Type B pancreatic cell (in vitro differentiated cells): ENCODE results near the gene XPR1. TPM values are rescaled to one million over a fixed set of nuclear protein-coding genes. Genes with fewer than 3 reads are reported as not detected.

Experiments
- DNase-seq: peaks from one replicate; pipeline ENCODE4 v3.0.0; 2021; ENCODE audit warnings: mixed read lengths; ENCODE audit not compliant: unreplicated experiment; ENCODE audit errors: extremely low spot score
- H3K27ac Mint-ChIP-seq: 2 replicates; pipeline ENCODE4 v1.8.0; 2021; ENCODE audit warnings: mild to moderate bottlenecking, mixed read lengths
- H3K27me3 Mint-ChIP-seq: 2 replicates; pipeline ENCODE4 v1.8.0; 2021; ENCODE audit warnings: mixed read lengths
- H3K36me3 Mint-ChIP-seq: 2 replicates; pipeline ENCODE4 v1.8.0; 2021; ENCODE audit warnings: mixed read lengths
- H3K4me1 Mint-ChIP-seq: one replicate; pipeline ENCODE4 v1.8.0; 2021; ENCODE audit warnings: mixed read lengths; ENCODE audit not compliant: unreplicated experiment
- H3K4me3 Mint-ChIP-seq: 2 replicates; pipeline ENCODE4 v1.8.0; 2021; ENCODE audit warnings: mild to moderate bottlenecking, mixed read lengths
- H3K9me3 Mint-ChIP-seq: 2 replicates; pipeline ENCODE4 v1.8.0; 2021; ENCODE audit warnings: mixed read lengths
- CTCF ChIP-seq: fragments of 200-600 bp; sonication (generic); conservative IDR thresholded peaks from 2 replicates; pipeline ENCODE4 v1.5.0; 2021; ENCODE audit warnings: antibody characterized with exemption, mild to moderate bottlenecking
- total RNA-seq: library from RNA; stranded (reverse); gene quantifications from 2 replicates; pipeline ENCODE4 v1.2.1, GENCODE V29; 2021; ENCODE audit warnings: low replicate concordance

The XPR1 gene
- total RNA-seq, 1 donor from 2014 or later: 48.5 TPM

- TF ChIP-seq CTCF: no peak
- Mint-ChIP-seq H3K27ac (no peak overlapping the region), H3K9me3 (no peaks in the 10 kb centered on the region), H3K4me3 (no peak overlapping the region), H3K36me3 (no peaks in the 10 kb centered on the region), H3K27me3 (peaks cover 16% of the 10 kb centered on the region), H3K4me1 (peaks cover 2% of the 10 kb centered on the region)
- DNase-seq: no peak
These were observed 274.7 kb downstream of the XPR1 start for GRCh38 chr1:180906511-180906910.

GRCh38 chr1:180907313-180908055 is 275.7 kb downstream of the XPR1 start:
- H3K4me1 Mint-ChIP-seq: peaks cover 7% of the 10 kb centered on the region
- no peak overlapping the region for H3K27ac Mint-ChIP-seq
- no peaks in the 10 kb centered on the region for H3K9me3 Mint-ChIP-seq
- no peak for DNase-seq
- no peaks in the 10 kb centered on the region for H3K36me3 Mint-ChIP-seq
- TF ChIP-seq CTCF: no peak
- no peak overlapping the region for H3K4me3 Mint-ChIP-seq
- H3K27me3 Mint-ChIP-seq: peaks cover 20% of the 10 kb centered on the region

DNA sequence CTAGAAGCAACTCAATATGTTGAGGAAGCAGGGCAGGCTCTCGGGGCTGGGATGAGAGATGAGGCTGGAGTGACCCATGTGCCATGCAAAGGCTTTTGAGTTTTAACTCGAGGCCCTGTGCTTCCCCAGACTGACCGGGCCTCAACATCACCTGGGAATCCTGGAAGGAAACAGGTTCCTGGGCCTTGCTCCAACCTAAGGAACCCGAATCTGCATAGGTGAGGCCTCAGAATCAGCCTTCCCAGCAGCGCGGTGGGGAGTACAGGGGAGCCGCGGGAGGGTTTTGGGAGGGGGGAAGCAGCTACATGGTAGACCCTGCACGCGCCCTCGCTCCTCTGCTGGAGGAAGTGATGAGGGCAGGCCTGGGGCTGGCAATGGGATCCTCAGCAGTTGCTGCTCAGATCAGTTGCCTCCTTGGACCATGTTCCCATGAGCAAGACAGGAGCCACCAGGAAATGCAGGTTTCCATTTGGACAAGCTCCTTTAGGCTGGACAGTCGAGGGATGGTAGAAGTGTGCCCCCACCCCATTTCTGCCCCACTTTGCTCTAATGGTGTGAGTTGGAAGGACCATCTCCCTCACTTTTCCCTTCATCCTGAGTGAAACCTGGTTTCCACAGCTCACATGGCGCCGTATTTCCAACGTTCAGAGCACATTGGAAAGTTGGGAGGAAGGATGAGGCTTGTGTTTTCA is 276.4 kb downstream of the XPR1 start:
- no peak overlapping the region for H3K27ac Mint-ChIP-seq
- TF ChIP-seq CTCF: no peak
- H3K4me1 Mint-ChIP-seq: peaks cover 7% of the 10 kb centered on the region
- peaks cover 20% of the 10 kb centered on the region for H3K27me3 Mint-ChIP-seq
- H3K4me3 Mint-ChIP-seq: no peak overlapping the region
- no peaks in the 10 kb centered on the region for H3K36me3 Mint-ChIP-seq
- no peak for DNase-seq
- no peaks in the 10 kb centered on the region for H3K9me3 Mint-ChIP-seq

- Mint-ChIP-seq H3K27me3 (peaks cover 28% of the 10 kb centered on the region), H3K4me3 (no peak overlapping the region), H3K36me3 (no peaks in the 10 kb centered on the region), H3K9me3 (no peaks in the 10 kb centered on the region), H3K27ac (no peak overlapping the region), H3K4me1 (peaks cover 14% of the 10 kb centered on the region)
- DNase-seq: peak; percentile 10
- no peak for TF ChIP-seq CTCF
These were observed 277.2 kb downstream of the XPR1 start for GRCh38 chr1:180909005-180909414.

GRCh38 chr1:180909462-180909976 is 277.7 kb downstream of the XPR1 start:
- Mint-ChIP-seq H3K4me3 (no peak overlapping the region), H3K4me1 (peaks cover 15% of the 10 kb centered on the region), H3K27me3 (peaks cover 30% of the 10 kb centered on the region), H3K36me3 (no peaks in the 10 kb centered on the region), H3K9me3 (no peaks in the 10 kb centered on the region), H3K27ac (no peak overlapping the region)
- TF ChIP-seq CTCF: no peak
- DNase-seq: no peak
